ENCODE data around the gene PCDHGB2.
"Not testable (repeated sequence)": the region's sequence is repeated elsewhere in the genome, so short reads cannot be mapped to it uniquely, and the experiment has no call there.

PCDHGB2 gene

DNA sequence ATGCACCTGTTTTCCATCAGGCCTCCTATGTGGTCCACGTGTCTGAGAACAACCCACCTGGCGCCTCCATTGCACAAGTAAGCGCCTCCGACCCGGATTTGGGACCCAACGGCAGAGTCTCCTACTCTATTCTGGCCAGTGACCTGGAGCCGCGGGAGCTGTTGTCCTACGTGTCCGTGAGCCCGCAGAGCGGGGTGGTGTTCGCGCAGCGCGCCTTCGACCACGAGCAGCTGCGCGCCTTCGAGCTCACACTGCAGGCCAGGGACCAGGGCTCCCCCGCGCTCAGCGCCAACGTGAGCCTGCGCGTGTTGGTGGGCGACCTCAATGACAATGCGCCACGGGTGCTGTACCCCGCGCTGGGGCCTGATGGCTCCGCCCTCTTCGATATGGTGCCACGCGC is 8.2 kb upstream of the PCDHGB2 start:
- DNase-seq = no peak

- DNase-seq = no peak
These were observed 4.8 kb upstream of the PCDHGB2 start, which contains the start of gene PCDHGA4 for GRCh38 chr5:141354900-141355469. Gene PCDHGA4, plus strand, starts transcription at chr5:141355021. Its CDS starts 87 bp downstream, at chr5:141355108.

DNA sequence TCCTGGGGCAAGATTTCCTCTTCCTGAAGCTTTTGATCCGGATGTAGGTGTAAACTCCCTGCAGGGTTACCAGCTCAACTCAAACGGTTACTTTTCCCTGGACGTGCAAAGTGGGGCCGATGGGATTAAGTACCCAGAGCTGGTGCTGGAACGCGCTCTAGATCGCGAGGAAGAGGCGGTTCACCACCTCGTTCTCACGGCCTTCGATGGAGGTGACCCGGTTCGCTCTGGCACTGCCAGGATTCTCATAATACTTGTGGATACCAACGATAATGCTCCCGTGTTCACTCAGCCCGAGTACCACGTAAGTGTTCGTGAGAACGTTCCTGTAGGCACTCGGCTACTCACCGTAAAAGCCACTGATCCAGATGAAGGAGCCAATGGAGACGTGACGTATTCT is 4.2 kb upstream of the PCDHGB2 start:
- DNase-seq = no peak

DNA sequence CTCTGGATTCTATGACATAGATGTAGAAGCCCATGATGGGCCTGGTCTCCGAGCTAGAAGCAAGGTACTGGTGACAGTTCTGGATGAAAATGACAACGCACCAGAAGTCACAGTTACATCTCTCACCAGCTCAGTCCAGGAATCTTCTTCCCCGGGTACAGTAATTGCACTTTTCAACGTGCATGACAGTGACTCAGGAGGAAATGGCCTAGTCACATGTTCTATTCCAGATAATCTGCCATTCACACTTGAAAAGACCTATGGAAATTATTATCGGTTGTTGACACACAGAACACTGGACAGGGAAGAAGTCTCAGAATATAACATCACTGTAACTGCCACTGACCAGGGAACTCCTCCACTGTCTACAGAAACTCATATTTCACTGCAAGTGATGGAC is 3.7 kb upstream of the PCDHGB2 start:
- no peak for DNase-seq

GRCh38 chr5:141356950-141357349 is 2.8 kb upstream of the PCDHGB2 start:
- DNase-seq = no peak

GRCh38 chr5:141360685-141361084 is 891 bp downstream of the PCDHGB2 start:
- no peak for DNase-seq

- DNase-seq = no peak
These were observed 2.9 kb downstream of the PCDHGB2 start for GRCh38 chr5:141362719-141363118.

GRCh38 chr5:141363952-141364660 is 4.3 kb downstream of the PCDHGB2 start, which contains the start of gene PCDHGA5:
Gene PCDHGA5, plus strand, starts transcription at chr5:141364162. Its CDS starts 169 bp downstream, at chr5:141364331.
- DNase-seq = no peak

DNA sequence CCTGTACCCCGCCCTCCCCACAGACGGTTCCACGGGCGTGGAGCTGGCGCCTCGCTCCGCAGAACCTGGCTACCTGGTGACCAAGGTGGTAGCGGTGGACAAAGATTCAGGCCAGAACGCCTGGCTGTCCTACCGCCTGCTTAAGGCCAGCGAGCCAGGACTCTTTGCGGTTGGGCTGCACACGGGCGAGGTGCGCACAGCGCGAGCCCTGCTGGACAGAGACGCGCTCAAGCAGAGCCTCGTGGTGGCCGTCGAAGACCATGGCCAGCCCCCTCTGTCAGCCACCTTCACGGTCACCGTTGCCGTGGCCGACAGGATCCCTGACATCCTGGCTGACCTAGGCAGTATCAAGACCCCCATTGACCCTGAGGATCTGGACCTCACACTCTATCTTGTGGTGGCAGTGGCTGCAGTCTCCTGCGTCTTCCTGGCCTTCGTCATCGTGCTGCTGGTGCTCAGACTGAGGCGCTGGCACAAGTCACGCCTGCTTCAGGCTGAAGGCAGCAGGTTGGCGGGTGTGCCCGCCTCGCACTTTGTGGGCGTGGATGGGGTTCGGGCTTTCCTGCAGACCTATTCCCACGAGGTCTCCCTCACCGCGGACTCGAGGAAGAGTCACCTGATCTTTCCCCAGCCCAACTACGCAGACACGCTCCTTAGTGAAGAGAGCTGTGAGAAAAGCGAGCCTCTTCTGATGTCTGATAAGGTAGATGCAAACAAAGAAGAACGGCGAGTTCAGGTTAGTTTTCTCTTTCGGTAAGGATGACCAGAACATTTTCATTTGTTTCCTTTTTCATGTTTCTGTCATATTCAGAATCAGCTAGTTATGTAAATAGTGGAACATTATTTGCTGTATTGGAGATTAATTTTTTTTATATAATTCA is 6.5 kb downstream of the PCDHGB2 start:
- no peak for DNase-seq

- DNase-seq = no peak
These were observed 10.4 kb downstream of the PCDHGB2 start, which contains the start of gene PCDHGB3 for GRCh38 chr5:141369994-141370848. Gene PCDHGB3, plus strand, starts transcription at chr5:141370242. Its CDS starts 153 bp downstream, at chr5:141370395.

GRCh38 chr5:141371572-141372475 is 12.0 kb downstream of the PCDHGB2 start:
- DNase-seq = no peak

GRCh38 chr5:141373673-141374317 is 14.0 kb downstream of the PCDHGB2 start, which contains the start of gene PCDHGA6:
Gene PCDHGA6, plus strand, starts transcription at chr5:141373891. Its CDS starts 193 bp downstream, at chr5:141374084.
- no peak for DNase-seq

- no peak for DNase-seq
These were observed 14.8 kb downstream of the PCDHGB2 start for GRCh38 chr5:141374627-141375026.

- DNase-seq = not testable (repeated sequence)
These were observed 15.8 kb downstream of the PCDHGB2 start for GRCh38 chr5:141375444-141376155.

DNA sequence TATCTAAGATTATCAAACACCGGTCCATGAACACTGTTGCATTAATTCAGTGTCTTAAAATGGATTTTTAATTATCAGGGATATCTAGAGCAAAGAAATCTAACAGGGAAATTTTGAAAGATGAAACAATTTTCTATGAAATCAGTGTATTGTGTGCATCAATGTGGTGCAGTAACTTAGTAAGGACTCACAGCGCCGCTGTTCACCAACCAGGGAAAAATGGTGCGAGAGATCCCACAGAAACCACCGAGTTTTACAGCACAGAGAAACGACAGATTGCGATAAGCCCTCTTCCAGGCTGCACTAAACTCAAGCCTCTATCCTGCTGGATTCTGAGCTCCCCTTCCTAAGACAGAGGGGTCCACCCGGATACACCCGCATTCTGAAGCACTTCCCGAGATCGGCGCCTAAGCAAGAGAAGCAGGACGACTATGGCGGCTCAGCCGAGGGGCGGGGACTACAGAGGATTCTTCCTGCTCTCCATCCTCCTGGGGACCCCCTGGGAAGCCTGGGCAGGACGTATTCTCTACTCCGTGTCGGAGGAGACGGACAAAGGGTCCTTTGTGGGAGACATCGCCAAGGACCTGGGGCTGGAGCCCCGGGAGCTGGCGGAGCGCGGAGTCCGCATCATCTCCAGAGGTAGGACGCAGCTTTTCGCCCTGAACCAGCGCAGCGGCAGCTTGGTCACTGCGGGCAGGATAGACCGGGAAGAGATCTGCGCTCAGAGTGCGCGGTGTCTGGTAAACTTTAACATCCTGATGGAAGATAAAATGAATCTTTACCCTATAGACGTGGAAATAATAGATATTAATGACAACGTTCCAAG is 22.9 kb downstream of the PCDHGB2 start, which contains the start of gene PCDHGA7:
PCDHGA7 (plus strand) TSS at position 274 of the 826 bp plus-strand sequence; CDS start at position 432, 158 bp downstream.
- DNase-seq = no peak

GRCh38 chr5:141383345-141383744 is 23.6 kb downstream of the PCDHGB2 start:
- no peak for DNase-seq

DNA sequence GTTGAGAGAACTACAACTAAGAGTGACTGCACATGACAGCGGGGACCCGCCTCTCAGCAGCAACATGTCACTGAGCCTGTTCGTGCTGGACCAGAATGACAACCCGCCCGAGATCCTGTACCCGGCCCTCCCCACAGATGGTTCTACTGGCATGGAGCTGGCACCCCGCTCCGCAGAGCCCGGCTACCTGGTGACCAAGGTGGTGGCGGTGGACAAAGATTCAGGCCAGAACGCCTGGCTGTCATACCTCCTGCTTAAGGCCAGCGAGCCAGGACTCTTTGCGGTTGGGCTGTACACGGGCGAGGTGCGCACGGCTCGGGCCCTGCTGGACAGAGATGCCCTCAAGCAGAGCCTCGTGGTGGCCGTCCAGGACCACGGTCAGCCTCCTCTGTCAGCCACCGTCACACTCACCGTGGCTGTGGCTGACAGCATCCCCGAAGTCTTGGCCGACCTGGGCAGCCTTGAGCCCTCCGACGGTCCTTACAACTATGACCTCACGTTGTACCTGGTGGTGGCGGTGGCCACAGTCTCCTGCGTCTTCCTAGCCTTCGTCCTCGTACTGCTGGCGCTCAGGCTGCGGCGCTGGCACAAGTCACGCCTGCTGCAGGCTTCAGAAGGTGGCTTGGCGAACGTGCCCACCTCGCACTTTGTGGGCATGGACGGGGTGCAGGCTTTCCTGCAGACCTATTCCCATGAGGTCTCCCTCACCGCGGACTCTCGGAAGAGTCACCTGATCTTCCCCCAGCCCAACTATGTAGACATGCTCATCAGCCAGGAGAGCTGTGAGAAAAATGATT is 24.9 kb downstream of the PCDHGB2 start:
- DNase-seq = no peak

Measured in NCI-H1417 treated with DMSO at 0.1 percent for 48 hours (cell line).